CD14-positive monocyte (primary cell): ENCODE measurements around the gene RTBDN. TPM values are rescaled to one million over a fixed set of nuclear protein-coding genes. Genes with fewer than 3 reads are reported as not detected.

Source experiments
- DNase-seq, 3 donors: peaks; one replicate each; pipeline ENCODE4 v3.0.0-alpha.2; 2011 to 2022
- H2AFZ ChIP-seq: 2 replicates; pipeline ENCODE4 v1.6.0; 2012; ENCODE audit warnings: mild to moderate bottlenecking, low read depth, low read length, inconsistent platforms; ENCODE audit not compliant: insufficient read depth, poor library complexity, severe bottlenecking
- H3K27ac ChIP-seq, 2 donors: 1 replicate in 1 of 2; 2 replicates in 1 of 2; pipeline ENCODE4 v1.5.1; 2012 to 2013; ENCODE audit warnings: low read length in 2 of 2, control low read depth in 1 of 2, inconsistent platforms in 1 of 2, low read depth in 1 of 2, mild to moderate bottlenecking in 1 of 2
- H3K27me3 ChIP-seq, 2 donors: one replicate each; pipeline versions ENCODE4 v1.6.0 to v1.6.1; 2011 to 2013; ENCODE audit warnings: low read length in 2 of 2; ENCODE audit not compliant: control insufficient read depth in 2 of 2, insufficient read depth in 2 of 2
- H3K36me3 ChIP-seq, 2 donors: replicated peaks in 1 of 2; 1 replicate in 1 of 2; 2 replicates in 1 of 2; pipeline versions ENCODE4 v1.5.1 to v1.6.1; 2012 to 2013; ENCODE audit warnings: low read length in 2 of 2, control low read depth in 1 of 2, inconsistent platforms in 1 of 2, mild to moderate bottlenecking in 1 of 2; ENCODE audit not compliant: insufficient read depth in 2 of 2, control insufficient read depth in 1 of 2
- H3K4me1 ChIP-seq, 2 donors: 1 replicate in 1 of 2; 2 replicates in 1 of 2; pipeline versions ENCODE4 v1.5.1 to v1.6.1; 2012 to 2013; ENCODE audit warnings: low read length in 2 of 2, control low read depth in 1 of 2, inconsistent platforms in 1 of 2, mild to moderate bottlenecking in 1 of 2, moderate library complexity in 1 of 2; ENCODE audit not compliant: insufficient read depth in 2 of 2, control insufficient read depth in 1 of 2
- H3K4me2 ChIP-seq: replicated peaks from 2 replicates; pipeline ENCODE3; 2012; ENCODE audit warnings: low read length, moderate library complexity, mild to moderate bottlenecking; ENCODE audit not compliant: poor library complexity, severe bottlenecking; ENCODE audit errors: extremely low read depth
- H3K4me3 ChIP-seq, 3 experiments: fragments of 200-600 bp in 1 of 3; sonication (generic) in 1 of 3; replicated peaks in 1 of 3; 1 replicate in 2 of 3; 2 replicates in 1 of 3; pipeline ENCODE4 v1.5.1; 2011 to 2013; ENCODE audit warnings: low read length in 3 of 3, mild to moderate bottlenecking in 3 of 3, control low read depth in 2 of 3, low read depth in 2 of 3, inconsistent platforms in 1 of 3, moderate library complexity in 1 of 3
- H3K79me2 ChIP-seq: 2 replicates; pipeline ENCODE4 v1.6.0; 2012; ENCODE audit warnings: mild to moderate bottlenecking, control low read depth, inconsistent platforms, low read length, moderate library complexity; ENCODE audit not compliant: insufficient read depth
- H3K9ac ChIP-seq: 2 replicates; pipeline ENCODE4 v1.6.0; 2017; ENCODE audit warnings: low read length, mild to moderate bottlenecking; ENCODE audit not compliant: insufficient read depth, poor library complexity, severe bottlenecking
- H3K9me3 ChIP-seq, 2 donors: replicated peaks in 1 of 2; 1 replicate in 1 of 2; 2 replicates in 1 of 2; pipeline versions ENCODE4 v1.5.1 to v1.6.1; 2012 to 2013; ENCODE audit warnings: low read length in 2 of 2, control low read depth in 1 of 2; ENCODE audit not compliant: control insufficient read depth in 1 of 2, insufficient read depth in 1 of 2
- H4K20me1 ChIP-seq: 2 replicates; pipeline ENCODE4 v1.6.0; 2012; ENCODE audit warnings: mild to moderate bottlenecking, low read length, control low read depth, moderate library complexity; ENCODE audit not compliant: insufficient read depth
- H3K27ac Mint-ChIP-seq, 7 donors: one replicate each; pipeline ENCODE4 v1.8.0; 2020; ENCODE audit warnings: mild to moderate bottlenecking in 7 of 7, mixed read lengths in 7 of 7, moderate library complexity in 6 of 7, inconsistent platforms in 2 of 7
- H3K27me3 Mint-ChIP-seq, 3 donors: one replicate each; pipeline ENCODE4 v1.8.0; 2021 to 2022; ENCODE audit warnings: low read depth in 3 of 3, mild to moderate bottlenecking in 3 of 3, mixed read lengths in 3 of 3, moderate library complexity in 3 of 3, inconsistent platforms in 1 of 3
- H3K36me3 Mint-ChIP-seq, 2 donors: one replicate each; pipeline ENCODE4 v1.8.0; 2020; ENCODE audit warnings: mixed read lengths in 2 of 2, inconsistent platforms in 1 of 2, mild to moderate bottlenecking in 1 of 2
- H3K4me1 Mint-ChIP-seq: one replicate; pipeline ENCODE4 v1.8.0; 2020; ENCODE audit warnings: mild to moderate bottlenecking, mixed read lengths
- H3K4me3 Mint-ChIP-seq, 2 donors: one replicate each; pipeline ENCODE4 v1.8.0; 2020; ENCODE audit warnings: mild to moderate bottlenecking in 2 of 2, mixed read lengths in 2 of 2, moderate library complexity in 1 of 2
- H3K9me3 Mint-ChIP-seq, 7 donors: one replicate each; pipeline ENCODE4 v1.8.0; 2020 to 2022; ENCODE audit warnings: mixed read lengths in 7 of 7, mild to moderate bottlenecking in 6 of 7, moderate library complexity in 6 of 7, inconsistent platforms in 2 of 7
- CTCF ChIP-seq: fragments of 200-600 bp; IDR thresholded peaks from one replicate; pipeline ENCODE4 v1.8.0; 2022; ENCODE audit warnings: antibody characterized with exemption, mild to moderate bottlenecking
- whole genome bisulfite sequencing: methylation state at CpG from one replicate; pipeline ENCODE4 v1.1.5; 2013; ENCODE audit warnings: missing lambda C conversion rate; ENCODE audit not compliant: insufficient coverage; 5-methylcytosine and 5-hydroxymethylcytosine counted together
- intact Hi-C, 2 donors: fragments of 100-400 bp; cut with micrococcal nuclease; formaldehyde crosslinking; loops; one replicate each; pipeline versions ENCODE4 v1.15.0 to v1.15.1; 2023
- polyA plus RNA-seq, 3 donors: library from polyadenylated mRNA; depleted of rRNA in 1 of 3; unstranded in 2 of 3; stranded (reverse) in 1 of 3; fragments of 300-500 nt in 2 of 3; fragments of >200 nt in 1 of 3; fragmentation: Illumina TruSeq in 2 of 3; gene quantifications; 1 replicate in 2 of 3; 2 replicates in 1 of 3; pipeline ENCODE4 v1.2.3, GENCODE V29; 2012 to 2021

Gene RTBDN
- polyA plus RNA-seq, 3 donors = not detected

- Mint-ChIP-seq H3K27ac (no peak overlapping the region), H3K4me3 (no peak overlapping the region), H3K9me3 (no peaks in the 10 kb centered on the region), H3K4me1 (peaks cover 41% of the 10 kb centered on the region), H3K36me3 (peaks cover 0 to 2% of the 10 kb centered on the region in 2 donors), H3K27me3 (peaks cover 0 to 5% (median 4%) of the 10 kb centered on the region in 3 donors)
- TF ChIP-seq CTCF = no peak
- H3K27me3 ChIP-seq = no peaks in the 10 kb centered on the region
- H3K4me2 ChIP-seq = peak overlapping the region; percentile 76
- 79% methylated on average over 9 of the region's 10 CpGs for WGBS
- peaks cover 85 to 88% of the 10 kb centered on the region in 2 donors for H3K4me1 ChIP-seq
- no peaks in the 10 kb centered on the region for H4K20me1 ChIP-seq
- H3K9me3 ChIP-seq = no peaks in the 10 kb centered on the region
- peak overlapping the region; percentile 95 to 100 for H3K27ac ChIP-seq
- no peak overlapping the region for H2AFZ ChIP-seq
- H3K9ac ChIP-seq = peak overlapping the region; percentile 94
- peaks cover 34% of the 10 kb centered on the region for H3K79me2 ChIP-seq
- H3K36me3 ChIP-seq = no peaks in the 10 kb centered on the region
- intact Hi-C loops = loop anchor here (10.0 kb wide), 1 partner anchor 1060 kb away; no protein-coding TSS in a partner anchor
- no peak for DNase-seq
- H3K4me3 ChIP-seq = peak overlapping the region; percentile 29 to 100 (median 31)
Observed at GRCh38 chr19:12784394-12784870, 49.9 kb downstream of the RTBDN start.

- peak overlapping the region; percentile 94 for H3K9ac ChIP-seq
Observed at GRCh38 chr19:12783849-12784393, 50.5 kb downstream of the RTBDN start.

More at GRCh38 chr19:12783849-12784393, 50.5 kb downstream of the RTBDN start:
- Mint-ChIP-seq H3K27me3 (peaks cover 0 to 5% (median 4%) of the 10 kb centered on the region in 3 donors), H3K27ac (no peak overlapping the region), H3K36me3 (peaks cover 0 to 1% of the 10 kb centered on the region in 2 donors), H3K9me3 (no peaks in the 10 kb centered on the region), H3K4me1 (peaks cover 45% of the 10 kb centered on the region), H3K4me3 (peak overlapping the region; percentile 86 to 88)
- peak overlapping the region; percentile 95 to 100 for H3K27ac ChIP-seq
- no peaks in the 10 kb centered on the region for H3K27me3 ChIP-seq
- no peaks in the 10 kb centered on the region for H3K36me3 ChIP-seq
- H4K20me1 ChIP-seq = no peaks in the 10 kb centered on the region
- intact Hi-C loops = loop anchor here (10.0 kb wide), 1 partner anchor 1061 kb away; no protein-coding TSS in a partner anchor
- H3K79me2 ChIP-seq = peaks cover 32% of the 10 kb centered on the region
- no peaks in the 10 kb centered on the region for H3K9me3 ChIP-seq
- H3K4me3 ChIP-seq = peak overlapping the region in 1 of 3 experiments; percentile 100
- H3K4me1 ChIP-seq = peaks cover 87 to 91% of the 10 kb centered on the region in 2 donors
- peak overlapping the region; percentile 76 for H3K4me2 ChIP-seq
- no peak for TF ChIP-seq CTCF
- DNase-seq = peak; percentile 55 to 71 (median 69)
- no peak overlapping the region for H2AFZ ChIP-seq
- WGBS = 63% methylated on average over 12 of the region's 19 CpGs
